HepG2 (cell line): Measurements from ENCODE around the gene DLEC1. TPM values are rescaled to one million over a fixed set of nuclear protein-coding genes. Genes with fewer than 3 reads are reported as not detected.

ENCODE experiments used
- HOXA5 ChIP-seq: sonication (generic); formaldehyde crosslinking; IDR thresholded peaks from 2 replicates; pipeline ENCODE4 v1.4.0; 2020; ENCODE audit warnings: missing genetic modification reagents
- KAT7 ChIP-seq: IDR thresholded peaks from 2 replicates; pipeline ENCODE4 v1.6.1; 2018; ENCODE audit warnings: borderline replicate concordance, missing compliant biosample characterization
- MLXIP ChIP-seq: sonication (generic); formaldehyde crosslinking; IDR thresholded peaks from 2 replicates; pipeline ENCODE4 v1.9.0; 2021; ENCODE audit warnings: missing genetic modification reagents, borderline replicate concordance
- TFAP4 ChIP-seq: sonication (generic); IDR thresholded peaks from 2 replicates; pipeline ENCODE4 v1.6.1; 2016; ENCODE audit warnings: low read depth, borderline replicate concordance
- ZNF18 ChIP-seq: sonication (generic); formaldehyde crosslinking; IDR thresholded peaks from 2 replicates; pipeline ENCODE4 v1.8.0; 2022; ENCODE audit warnings: mild to moderate bottlenecking, missing genetic modification reagents; ENCODE audit not compliant: insufficient replicate concordance
- polyA plus RNA-seq, 8 experiments: library from polyadenylated mRNA; depleted of rRNA in 3 of 8; stranded (reverse) in 7 of 8; unstranded in 1 of 8; fragments of >200 nt; fragmentation: Illumina TruSeq in 4 of 8; extraction: Trizol in 4 of 8; gene quantifications; 2 replicates each; pipeline versions ENCODE4 v1.2.1 to v1.2.3, GENCODE V29; 2011 to 2016; ENCODE audit warnings: low read depth in 4 of 8, missing spikeins in 1 of 8, mixed read lengths in 1 of 8; ENCODE audit not compliant: insufficient read depth in 1 of 8
- total RNA-seq, 5 experiments: library from RNA; depleted of rRNA; stranded (reverse); fragments of >200 nt; fragmentation: Illumina TruSeq; extraction: Trizol; gene quantifications; 2 replicates each; pipeline ENCODE4 v1.2.3, GENCODE V29; 2016; ENCODE audit warnings: low read depth in 1 of 5
- TF ChIP-seq, protein P1 (sequence below): sonication (generic); formaldehyde crosslinking; IDR thresholded peaks from 2 replicates; pipeline ENCODE4 v1.5.1; 2020; ENCODE audit warnings: missing genetic modification reagents, mild to moderate bottlenecking, borderline replicate concordance
- TF ChIP-seq, protein P2 (sequence below): sonication (generic); formaldehyde crosslinking; IDR thresholded peaks from 2 replicates; pipeline ENCODE4 v1.8.1; 2022; ENCODE audit warnings: low read depth, mild to moderate bottlenecking, missing genetic modification reagents
- TF ChIP-seq, protein P3 (sequence below): sonication (generic); formaldehyde crosslinking; IDR thresholded peaks from 2 replicates; pipeline ENCODE4 v1.4.0; 2020; ENCODE audit warnings: low read depth, missing genetic modification reagents
- TF ChIP-seq, protein P4 (sequence below): sonication (generic); formaldehyde crosslinking; IDR thresholded peaks from 2 replicates; pipeline ENCODE4 v1.4.0; 2020; ENCODE audit warnings: missing genetic modification reagents

DLEC1 gene
- total and polyA plus RNA-seq, 2 of the 13 experiments (the other 11 are each of a cell fraction or from before 2014, with no cell fraction given): 0.09 TPM; not detected in 1

DNA sequence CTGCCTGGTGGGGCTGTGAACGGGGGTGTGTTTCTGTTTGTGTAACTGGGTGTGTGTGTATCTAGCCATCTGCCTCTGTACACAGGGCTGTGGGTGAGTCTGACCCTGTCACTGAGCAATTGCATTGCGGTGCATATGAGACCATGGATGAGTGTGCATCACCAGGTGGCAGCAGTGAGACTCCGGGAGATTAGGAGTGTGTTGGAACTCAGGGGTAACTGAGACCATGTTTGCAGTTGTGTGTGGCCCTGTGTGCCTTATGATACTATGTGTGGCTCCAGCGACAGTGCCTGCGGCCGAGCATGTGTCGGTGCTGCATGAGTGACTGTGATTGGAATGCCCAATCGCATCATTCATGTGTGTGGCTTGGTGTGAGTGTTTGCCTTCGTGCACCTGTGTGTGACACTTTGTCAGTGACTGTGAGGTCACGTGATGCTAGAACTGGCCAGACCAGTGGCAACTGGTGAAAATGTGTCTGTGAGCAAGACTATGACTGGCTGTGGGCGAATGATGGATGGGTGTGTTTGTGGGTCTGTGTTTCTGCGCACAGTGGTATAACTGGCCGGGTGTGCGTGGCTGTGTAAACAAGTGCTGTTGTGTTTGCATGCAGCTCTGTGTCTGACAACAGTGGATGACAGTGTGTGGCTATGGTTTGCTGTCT lies 34.5 kb upstream of the DLEC1 start (continued):
- TF ChIP-seq TFAP4 (peak; percentile 9; the same call in 1 of the 2 replicates), HOXA5 (CRISPR knock-in tag) (no peak), MLXIP (CRISPR knock-in tag) (no peak), ZNF18 (CRISPR knock-in tag) (no peak), KAT7 (CRISPR knock-in tag) (no peak)
- TF ChIP-seq, protein P1, sequence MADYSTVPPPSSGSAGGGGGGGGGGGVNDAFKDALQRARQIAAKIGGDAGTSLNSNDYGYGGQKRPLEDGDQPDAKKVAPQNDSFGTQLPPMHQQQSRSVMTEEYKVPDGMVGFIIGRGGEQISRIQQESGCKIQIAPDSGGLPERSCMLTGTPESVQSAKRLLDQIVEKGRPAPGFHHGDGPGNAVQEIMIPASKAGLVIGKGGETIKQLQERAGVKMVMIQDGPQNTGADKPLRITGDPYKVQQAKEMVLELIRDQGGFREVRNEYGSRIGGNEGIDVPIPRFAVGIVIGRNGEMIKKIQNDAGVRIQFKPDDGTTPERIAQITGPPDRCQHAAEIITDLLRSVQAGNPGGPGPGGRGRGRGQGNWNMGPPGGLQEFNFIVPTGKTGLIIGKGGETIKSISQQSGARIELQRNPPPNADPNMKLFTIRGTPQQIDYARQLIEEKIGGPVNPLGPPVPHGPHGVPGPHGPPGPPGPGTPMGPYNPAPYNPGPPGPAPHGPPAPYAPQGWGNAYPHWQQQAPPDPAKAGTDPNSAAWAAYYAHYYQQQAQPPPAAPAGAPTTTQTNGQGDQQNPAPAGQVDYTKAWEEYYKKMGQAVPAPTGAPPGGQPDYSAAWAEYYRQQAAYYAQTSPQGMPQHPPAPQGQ (CRISPR knock-in tag): no peak
- TF ChIP-seq, protein P2, sequence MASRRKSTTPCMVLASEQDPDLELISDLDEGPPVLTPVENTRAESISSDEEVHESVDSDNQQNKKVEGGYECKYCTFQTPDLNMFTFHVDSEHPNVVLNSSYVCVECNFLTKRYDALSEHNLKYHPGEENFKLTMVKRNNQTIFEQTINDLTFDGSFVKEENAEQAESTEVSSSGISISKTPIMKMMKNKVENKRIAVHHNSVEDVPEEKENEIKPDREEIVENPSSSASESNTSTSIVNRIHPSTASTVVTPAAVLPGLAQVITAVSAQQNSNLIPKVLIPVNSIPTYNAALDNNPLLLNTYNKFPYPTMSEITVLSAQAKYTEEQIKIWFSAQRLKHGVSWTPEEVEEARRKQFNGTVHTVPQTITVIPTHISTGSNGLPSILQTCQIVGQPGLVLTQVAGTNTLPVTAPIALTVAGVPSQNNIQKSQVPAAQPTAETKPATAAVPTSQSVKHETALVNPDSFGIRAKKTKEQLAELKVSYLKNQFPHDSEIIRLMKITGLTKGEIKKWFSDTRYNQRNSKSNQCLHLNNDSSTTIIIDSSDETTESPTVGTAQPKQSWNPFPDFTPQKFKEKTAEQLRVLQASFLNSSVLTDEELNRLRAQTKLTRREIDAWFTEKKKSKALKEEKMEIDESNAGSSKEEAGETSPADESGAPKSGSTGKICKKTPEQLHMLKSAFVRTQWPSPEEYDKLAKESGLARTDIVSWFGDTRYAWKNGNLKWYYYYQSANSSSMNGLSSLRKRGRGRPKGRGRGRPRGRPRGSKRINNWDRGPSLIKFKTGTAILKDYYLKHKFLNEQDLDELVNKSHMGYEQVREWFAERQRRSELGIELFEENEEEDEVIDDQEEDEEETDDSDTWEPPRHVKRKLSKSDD (CRISPR knock-in tag): no peak; the same call in 1 of the 2 replicates
- TF ChIP-seq, protein P3, sequence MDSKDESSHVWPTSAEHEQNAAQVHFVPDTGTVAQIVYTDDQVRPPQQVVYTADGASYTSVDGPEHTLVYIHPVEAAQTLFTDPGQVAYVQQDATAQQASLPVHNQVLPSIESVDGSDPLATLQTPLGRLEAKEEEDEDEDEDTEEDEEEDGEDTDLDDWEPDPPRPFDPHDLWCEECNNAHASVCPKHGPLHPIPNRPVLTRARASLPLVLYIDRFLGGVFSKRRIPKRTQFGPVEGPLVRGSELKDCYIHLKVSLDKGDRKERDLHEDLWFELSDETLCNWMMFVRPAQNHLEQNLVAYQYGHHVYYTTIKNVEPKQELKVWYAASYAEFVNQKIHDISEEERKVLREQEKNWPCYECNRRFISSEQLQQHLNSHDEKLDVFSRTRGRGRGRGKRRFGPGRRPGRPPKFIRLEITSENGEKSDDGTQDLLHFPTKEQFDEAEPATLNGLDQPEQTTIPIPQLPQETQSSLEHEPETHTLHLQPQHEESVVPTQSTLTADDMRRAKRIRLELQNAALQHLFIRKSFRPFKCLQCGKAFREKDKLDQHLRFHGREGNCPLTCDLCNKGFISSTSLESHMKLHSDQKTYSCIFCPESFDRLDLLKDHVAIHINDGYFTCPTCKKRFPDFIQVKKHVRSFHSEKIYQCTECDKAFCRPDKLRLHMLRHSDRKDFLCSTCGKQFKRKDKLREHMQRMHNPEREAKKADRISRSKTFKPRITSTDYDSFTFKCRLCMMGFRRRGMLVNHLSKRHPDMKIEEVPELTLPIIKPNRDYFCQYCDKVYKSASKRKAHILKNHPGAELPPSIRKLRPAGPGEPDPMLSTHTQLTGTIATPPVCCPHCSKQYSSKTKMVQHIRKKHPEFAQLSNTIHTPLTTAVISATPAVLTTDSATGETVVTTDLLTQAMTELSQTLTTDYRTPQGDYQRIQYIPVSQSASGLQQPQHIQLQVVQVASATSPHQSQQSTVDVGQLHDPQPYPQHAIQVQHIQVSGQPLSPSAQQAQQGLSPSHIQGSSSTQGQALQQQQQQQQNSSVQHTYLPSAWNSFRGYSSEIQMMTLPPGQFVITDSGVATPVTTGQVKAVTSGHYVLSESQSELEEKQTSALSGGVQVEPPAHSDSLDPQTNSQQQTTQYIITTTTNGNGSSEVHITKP (CRISPR knock-in tag): no peak
- TF ChIP-seq, protein P4, sequence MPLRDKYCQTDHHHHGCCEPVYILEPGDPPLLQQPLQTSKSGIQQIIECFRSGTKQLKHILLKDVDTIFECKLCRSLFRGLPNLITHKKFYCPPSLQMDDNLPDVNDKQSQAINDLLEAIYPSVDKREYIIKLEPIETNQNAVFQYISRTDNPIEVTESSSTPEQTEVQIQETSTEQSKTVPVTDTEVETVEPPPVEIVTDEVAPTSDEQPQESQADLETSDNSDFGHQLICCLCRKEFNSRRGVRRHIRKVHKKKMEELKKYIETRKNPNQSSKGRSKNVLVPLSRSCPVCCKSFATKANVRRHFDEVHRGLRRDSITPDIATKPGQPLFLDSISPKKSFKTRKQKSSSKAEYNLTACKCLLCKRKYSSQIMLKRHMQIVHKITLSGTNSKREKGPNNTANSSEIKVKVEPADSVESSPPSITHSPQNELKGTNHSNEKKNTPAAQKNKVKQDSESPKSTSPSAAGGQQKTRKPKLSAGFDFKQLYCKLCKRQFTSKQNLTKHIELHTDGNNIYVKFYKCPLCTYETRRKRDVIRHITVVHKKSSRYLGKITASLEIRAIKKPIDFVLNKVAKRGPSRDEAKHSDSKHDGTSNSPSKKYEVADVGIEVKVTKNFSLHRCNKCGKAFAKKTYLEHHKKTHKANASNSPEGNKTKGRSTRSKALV (CRISPR knock-in tag): no peak; the same call in 1 of the 2 replicates
